IPS-18c (cell line): ENCODE data around the gene TTBK1.
A peak's percentile ranks its signal among the peaks of the same experiment; 100 is the strongest.

Source experiments
- H3K4me3 ChIP-seq: 2 replicates; pipeline ENCODE4 v1.7.0; 2013; ENCODE audit warnings: low read depth, mild to moderate bottlenecking, low read length, moderate library complexity; ENCODE audit not compliant: insufficient read depth
- H3K9me3 ChIP-seq: one replicate; pipeline ENCODE4 v1.6.1; 2013; ENCODE audit warnings: mild to moderate bottlenecking, low read length, moderate library complexity; ENCODE audit not compliant: control insufficient read depth, insufficient read depth

TTBK1 gene

GRCh38 chr6:43246301-43247113 lies 3.2 kb downstream of the TTBK1 start:
- peak overlapping the region; percentile 69 for H3K4me3 ChIP-seq

GRCh38 chr6:43247114-43247999 lies 4.1 kb downstream of the TTBK1 start:
- Histone ChIP-seq H3K9me3 (no peaks in the 10 kb centered on the region), H3K4me3 (peak overlapping the region; percentile 69)

More at GRCh38 chr6:43246301-43247113, 3.2 kb downstream of the TTBK1 start:
- H3K9me3 ChIP-seq, result no peaks in the 10 kb centered on the region

GRCh38 chr6:43248101-43248500 lies 4.8 kb downstream of the TTBK1 start:
- no peaks in the 10 kb centered on the region for H3K9me3 ChIP-seq
- H3K4me3 ChIP-seq, result peak overlapping the region; percentile 69; the same call in 1 of the 2 replicates

- H3K9me3 ChIP-seq, result no peaks in the 10 kb centered on the region
- no peak overlapping the region for H3K4me3 ChIP-seq
These were observed 5.5 kb downstream of the TTBK1 start for GRCh38 chr6:43248791-43249190.

GRCh38 chr6:43250992-43251373 lies 7.7 kb downstream of the TTBK1 start:
- Histone ChIP-seq H3K9me3 (no peaks in the 10 kb centered on the region), H3K4me3 (no peak overlapping the region)

- H3K4me3 ChIP-seq, result no peak overlapping the region
- no peaks in the 10 kb centered on the region for H3K9me3 ChIP-seq
These were observed 10.1 kb downstream of the TTBK1 start for GRCh38 chr6:43253401-43253800.

GRCh38 chr6:43254138-43254817 lies 11.0 kb downstream of the TTBK1 start:
- H3K9me3 ChIP-seq, result no peaks in the 10 kb centered on the region
- no peak overlapping the region for H3K4me3 ChIP-seq

- no peak overlapping the region for H3K4me3 ChIP-seq
- no peaks in the 10 kb centered on the region for H3K9me3 ChIP-seq
These were observed 11.6 kb downstream of the TTBK1 start for GRCh38 chr6:43254846-43255245.

- Histone ChIP-seq H3K4me3 (no peak overlapping the region), H3K9me3 (no peaks in the 10 kb centered on the region)
These were observed 12.2 kb downstream of the TTBK1 start for GRCh38 chr6:43255408-43256054.

- H3K4me3 ChIP-seq, result no peak overlapping the region
- no peaks in the 10 kb centered on the region for H3K9me3 ChIP-seq
These were observed 13.5 kb downstream of the TTBK1 start for GRCh38 chr6:43256670-43257366.

GRCh38 chr6:43257367-43258145 lies 14.3 kb downstream of the TTBK1 start:
- Histone ChIP-seq H3K9me3 (no peaks in the 10 kb centered on the region), H3K4me3 (no peak overlapping the region)

- H3K4me3 ChIP-seq, result no peak overlapping the region
These were observed 14.9 kb downstream of the TTBK1 start for GRCh38 chr6:43258180-43258579.

GRCh38 chr6:43258807-43259686 lies 15.8 kb downstream of the TTBK1 start:
- H3K4me3 ChIP-seq, result no peak overlapping the region
- no peaks in the 10 kb centered on the region for H3K9me3 ChIP-seq

More at GRCh38 chr6:43258180-43258579, 14.9 kb downstream of the TTBK1 start:
- H3K9me3 ChIP-seq, result no peaks in the 10 kb centered on the region

GRCh38 chr6:43260791-43261190 lies 17.5 kb downstream of the TTBK1 start:
- no peak overlapping the region for H3K4me3 ChIP-seq
- no peaks in the 10 kb centered on the region for H3K9me3 ChIP-seq

GRCh38 chr6:43261198-43261597 lies 17.9 kb downstream of the TTBK1 start:
- Histone ChIP-seq H3K4me3 (no peak overlapping the region), H3K9me3 (no peaks in the 10 kb centered on the region)
